ENCODE measurements around the gene POLR2A. TPM values are rescaled to one million over a fixed set of nuclear protein-coding genes. Genes with fewer than 3 reads are reported as not detected.
"Not testable (repeated sequence)": the region's sequence is repeated elsewhere in the genome, so short reads cannot be mapped to it uniquely, and the experiment has no call there.

POLR2A gene
- total RNA-seq, 3 donors from 2014 or later = 64.2 to 174 (median 88.7) TPM

GRCh38 chr17:7482742-7483088 is 1.5 kb upstream of the POLR2A start:
- intact Hi-C loops (cut with DNase I; ENCODE audit: low total_unique reads) = loop anchor here (10.0 kb wide), 1 partner anchor 48 kb away; the partner anchor contains the start of genes FGF11 and TMEM102
- H3K27ac ChIP-seq = peak overlapping the region; percentile 99

DNA sequence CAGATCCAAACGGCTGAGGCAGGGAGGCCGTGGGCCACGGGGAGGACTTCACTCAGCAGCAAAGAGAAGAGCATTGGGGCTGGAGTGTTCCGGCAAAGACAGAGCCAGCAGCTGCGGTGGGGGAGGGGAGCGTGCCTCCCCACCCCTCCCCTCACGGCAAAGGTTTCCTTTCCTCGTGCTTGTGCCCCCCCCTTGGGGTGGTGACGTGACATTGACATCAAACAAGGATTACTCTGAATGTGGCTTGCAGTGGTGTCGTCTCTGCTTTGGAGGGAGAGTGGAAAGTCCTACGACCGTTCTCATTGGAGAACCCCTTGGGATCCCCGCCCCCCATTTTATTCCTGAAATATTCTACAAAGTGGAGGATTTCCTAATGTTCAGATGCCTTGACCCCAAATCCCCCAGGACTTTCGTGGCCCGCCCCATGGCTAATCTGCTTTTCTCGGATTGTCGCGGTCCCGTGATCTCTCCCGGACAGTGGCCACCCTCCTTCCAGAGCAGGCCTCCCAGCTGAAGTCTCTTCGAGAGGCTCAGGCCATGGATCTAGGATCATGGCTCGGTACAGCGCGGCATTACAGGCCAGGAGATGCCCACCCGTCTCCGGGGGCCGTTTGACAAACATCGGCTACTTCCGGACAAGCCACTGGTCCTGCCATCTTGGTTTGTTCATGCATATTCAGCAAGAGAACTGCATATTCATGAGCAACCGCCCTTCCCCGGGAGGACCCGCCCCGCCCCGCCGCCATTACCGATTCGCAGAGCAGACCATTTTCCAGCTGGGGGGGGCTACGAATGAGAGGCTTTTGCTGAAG is 705 bp upstream of the POLR2A start:
- Histone ChIP-seq H3K27ac (peak overlapping the region; percentile 99), H3K4me3 (peak overlapping the region; percentile 46 to 76 (median 68)), H3K27me3 (no peaks in the 10 kb centered on the region), H3K36me3 (no peaks in the 10 kb centered on the region), H3K4me1 (peaks cover 6 to 18% of the 10 kb centered on the region in 2 donors), H3K9me3 (no peaks in the 10 kb centered on the region)
- intact Hi-C loops (cut with DNase I; ENCODE audit: low total_unique reads) = loop anchor here (10.0 kb wide), 1 partner anchor 49 kb away; the partner anchor contains the start of genes FGF11 and TMEM102
- DNase-seq (ENCODE audit: low spot score in 2 of 2) = peak; percentile 96 to 97
- TF ChIP-seq POLR2AphosphoS5 (IDR thresholded peaks at IDR 0.05) (peak; percentile 75 to 92 (median 77)), POLR2A (IDR thresholded peaks at IDR 0.05) (peak; percentile 42)
- TF ChIP-seq, protein P1, sequence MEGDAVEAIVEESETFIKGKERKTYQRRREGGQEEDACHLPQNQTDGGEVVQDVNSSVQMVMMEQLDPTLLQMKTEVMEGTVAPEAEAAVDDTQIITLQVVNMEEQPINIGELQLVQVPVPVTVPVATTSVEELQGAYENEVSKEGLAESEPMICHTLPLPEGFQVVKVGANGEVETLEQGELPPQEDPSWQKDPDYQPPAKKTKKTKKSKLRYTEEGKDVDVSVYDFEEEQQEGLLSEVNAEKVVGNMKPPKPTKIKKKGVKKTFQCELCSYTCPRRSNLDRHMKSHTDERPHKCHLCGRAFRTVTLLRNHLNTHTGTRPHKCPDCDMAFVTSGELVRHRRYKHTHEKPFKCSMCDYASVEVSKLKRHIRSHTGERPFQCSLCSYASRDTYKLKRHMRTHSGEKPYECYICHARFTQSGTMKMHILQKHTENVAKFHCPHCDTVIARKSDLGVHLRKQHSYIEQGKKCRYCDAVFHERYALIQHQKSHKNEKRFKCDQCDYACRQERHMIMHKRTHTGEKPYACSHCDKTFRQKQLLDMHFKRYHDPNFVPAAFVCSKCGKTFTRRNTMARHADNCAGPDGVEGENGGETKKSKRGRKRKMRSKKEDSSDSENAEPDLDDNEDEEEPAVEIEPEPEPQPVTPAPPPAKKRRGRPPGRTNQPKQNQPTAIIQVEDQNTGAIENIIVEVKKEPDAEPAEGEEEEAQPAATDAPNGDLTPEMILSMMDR (IDR thresholded peaks at IDR 0.05) = no peak

More at GRCh38 chr17:7482742-7483088, 1.5 kb upstream of the POLR2A start:
- DNase-seq (ENCODE audit: low spot score in 2 of 2); H3K27me3 ChIP-seq; H3K9me3 ChIP-seq; H3K36me3 ChIP-seq: not testable (repeated sequence)
- peaks cover 6 to 19% of the 10 kb centered on the region in 2 donors for H3K4me1 ChIP-seq
- H3K4me3 ChIP-seq = peak overlapping the region; percentile 46 to 76 (median 68)

GRCh38 chr17:7484919-7485377 is 782 bp downstream of the POLR2A start:
- TF ChIP-seq POLR2A (IDR thresholded peaks at IDR 0.05) = no peak
- TF ChIP-seq, protein P1 (IDR thresholded peaks at IDR 0.05) = no peak
- H3K4me1 ChIP-seq = peaks cover 12 to 24% of the 10 kb centered on the region in 2 donors
- peak overlapping the region; percentile 46 to 76 (median 68) for H3K4me3 ChIP-seq
- peak overlapping the region; percentile 99 for H3K27ac ChIP-seq
- no peak for DNase-seq (ENCODE audit: low spot score in 2 of 2)
- H3K36me3 ChIP-seq = no peaks in the 10 kb centered on the region
- no peaks in the 10 kb centered on the region for H3K9me3 ChIP-seq
- intact Hi-C loops (cut with DNase I; ENCODE audit: low total_unique reads) = loop anchor here (10.0 kb wide), 1 partner anchor 50 kb away; the partner anchor contains the start of genes FGF11 and TMEM102
- H3K27me3 ChIP-seq = no peaks in the 10 kb centered on the region

DNA sequence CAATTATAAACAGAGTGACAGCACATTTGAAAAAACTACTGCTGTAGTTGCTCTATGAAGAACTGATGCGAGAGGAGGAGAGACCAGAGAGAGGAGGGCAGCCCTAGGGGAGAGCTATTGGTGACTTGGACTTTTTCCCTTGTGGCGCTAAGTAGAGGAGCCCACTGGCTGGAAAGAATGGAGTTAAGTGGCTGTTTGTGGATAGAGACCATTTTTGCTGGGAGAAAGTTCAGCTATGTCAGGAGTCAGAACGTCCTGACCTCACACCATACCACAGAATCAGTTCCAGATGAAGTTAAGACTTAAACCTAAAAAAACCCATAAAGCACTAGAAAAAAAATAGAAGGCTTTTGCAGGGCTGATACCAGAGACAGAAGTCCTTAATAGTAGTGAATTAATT is 2.0 kb downstream of the POLR2A start:
- intact Hi-C loops (cut with DNase I; ENCODE audit: low total_unique reads) = loop anchor here (10.0 kb wide), 1 partner anchor 51 kb away; the partner anchor contains the start of genes FGF11 and TMEM102
- no peak for DNase-seq (ENCODE audit: low spot score in 2 of 2)
- Histone ChIP-seq H3K4me3 (peak overlapping the region; percentile 46 to 76 (median 68)), H3K27ac (peak overlapping the region; percentile 50 to 60), H3K9me3 (no peaks in the 10 kb centered on the region), H3K4me1 (peaks cover 12 to 24% of the 10 kb centered on the region in 2 donors), H3K27me3 (no peaks in the 10 kb centered on the region), H3K36me3 (no peaks in the 10 kb centered on the region)
- no peak for TF ChIP-seq POLR2AphosphoS5 (IDR thresholded peaks at IDR 0.05)
- no peak for TF ChIP-seq POLR2A (IDR thresholded peaks at IDR 0.05)
- TF ChIP-seq, protein P1 (IDR thresholded peaks at IDR 0.05) = no peak

DNA sequence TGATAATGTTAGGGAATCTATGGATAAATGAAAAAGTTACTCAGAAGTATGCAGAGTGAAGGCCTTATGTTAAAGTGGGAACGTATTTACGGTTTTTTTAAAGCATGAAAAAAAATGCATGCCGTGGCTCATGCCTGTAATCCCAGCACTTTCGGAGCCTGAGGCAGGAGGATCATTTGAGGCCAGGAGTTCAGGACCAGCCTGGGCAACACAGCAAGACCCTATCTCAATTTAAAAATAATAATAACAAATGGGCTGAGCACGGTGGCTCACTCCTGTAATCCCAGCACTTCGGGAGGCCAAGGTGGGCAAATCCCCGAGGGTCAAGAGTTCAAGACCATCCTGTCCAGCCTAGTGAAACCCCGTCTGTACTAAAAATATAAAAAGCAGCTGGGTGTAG is 6.0 kb downstream of the POLR2A start:
- intact Hi-C loops (cut with DNase I; ENCODE audit: low total_unique reads) = no loop called here
- H3K27ac ChIP-seq = no peak overlapping the region
- H3K4me1 ChIP-seq = peaks cover 5 to 24% of the 10 kb centered on the region in 2 donors
- no peaks in the 10 kb centered on the region for H3K9me3 ChIP-seq
- H3K27me3 ChIP-seq = no peaks in the 10 kb centered on the region
- DNase-seq (ENCODE audit: low spot score in 2 of 2) = no peak
- TF ChIP-seq, protein P1 (IDR thresholded peaks at IDR 0.05) = no peak
- TF ChIP-seq POLR2A (IDR thresholded peaks at IDR 0.05) (no peak), POLR2AphosphoS5 (IDR thresholded peaks at IDR 0.05) (no peak)
- H3K36me3 ChIP-seq = no peaks in the 10 kb centered on the region
- H3K4me3 ChIP-seq = no peak overlapping the region

Data from breast epithelium (tissue), 4 donors.